Astrocyte (in vitro differentiated cells and primary cell): ENCODE measurements around the gene CD180. TPM values are rescaled to one million over a fixed set of nuclear protein-coding genes. Genes with fewer than 3 reads are reported as not detected.
A peak's percentile ranks its signal among the peaks of the same experiment; 100 is the strongest.

Source experiments
- DNase-seq: peaks from one replicate; pipeline ENCODE4 v3.0.0-alpha.2; 2010; ENCODE audit warnings: low read depth
- FAIRE-seq: peaks from 2 replicates; lab custom pipeline; 2011; peaks lifted over from hg19 to GRCh38; lab: Jason Lieb, UNC
- H2AFZ ChIP-seq: 2 replicates; pipeline ENCODE4 v1.6.0; 2012; ENCODE audit warnings: low read depth, low read length, inconsistent platforms
- H3K27ac ChIP-seq: 2 replicates; pipeline ENCODE4 v1.5.1; 2011; ENCODE audit warnings: low read depth, low read length, inconsistent platforms
- H3K27me3 ChIP-seq: 2 replicates; pipeline ENCODE4 v1.6.0; 2011; ENCODE audit warnings: low read length, inconsistent platforms; ENCODE audit not compliant: insufficient read depth
- H3K36me3 ChIP-seq: 2 replicates; pipeline ENCODE4 v1.5.1; 2011; ENCODE audit warnings: low read length, inconsistent platforms; ENCODE audit not compliant: insufficient read depth
- H3K4me1 ChIP-seq: 2 replicates; pipeline ENCODE4 v1.5.1; 2011; ENCODE audit warnings: low read length, inconsistent platforms; ENCODE audit not compliant: insufficient read depth
- H3K4me2 ChIP-seq: 2 replicates; pipeline ENCODE4 v1.6.0; 2012; ENCODE audit warnings: low read length, inconsistent platforms
- H3K4me3 ChIP-seq: 2 replicates; pipeline ENCODE4 v1.5.1; 2011; ENCODE audit warnings: low read depth, mild to moderate bottlenecking, low read length, inconsistent platforms; ENCODE audit not compliant: insufficient read depth
- H3K79me2 ChIP-seq: 2 replicates; pipeline ENCODE4 v1.6.0; 2012; ENCODE audit warnings: mild to moderate bottlenecking, low read length, inconsistent platforms; ENCODE audit not compliant: insufficient read depth
- H3K9ac ChIP-seq: 2 replicates; pipeline ENCODE4 v1.6.0; 2012; ENCODE audit warnings: mild to moderate bottlenecking, low read length, inconsistent platforms
- H3K9me3 ChIP-seq: 2 replicates; pipeline ENCODE4 v1.5.1; 2012; ENCODE audit warnings: low read depth, mild to moderate bottlenecking, low read length, inconsistent platforms; ENCODE audit not compliant: insufficient read depth
- H4K20me1 ChIP-seq: 2 replicates; pipeline ENCODE4 v1.6.0; 2012; ENCODE audit warnings: low read length, inconsistent platforms; ENCODE audit not compliant: insufficient read depth
- H3K27ac Mint-ChIP-seq: one replicate; pipeline ENCODE4 v1.8.0; 2021; ENCODE audit warnings: mild to moderate bottlenecking, mixed read lengths; ENCODE audit not compliant: unreplicated experiment
- H3K27me3 Mint-ChIP-seq: one replicate; pipeline ENCODE4 v1.8.0; 2021; ENCODE audit warnings: low read depth, mixed read lengths; ENCODE audit not compliant: unreplicated experiment
- H3K36me3 Mint-ChIP-seq: one replicate; pipeline ENCODE4 v1.8.0; 2021; ENCODE audit warnings: low read depth, mixed read lengths; ENCODE audit not compliant: unreplicated experiment
- H3K4me1 Mint-ChIP-seq: one replicate; pipeline ENCODE4 v1.8.0; 2021; ENCODE audit warnings: low read depth, mixed read lengths; ENCODE audit not compliant: unreplicated experiment
- H3K4me3 Mint-ChIP-seq: one replicate; pipeline ENCODE4 v1.8.0; 2021; ENCODE audit warnings: mild to moderate bottlenecking, moderate library complexity, mixed read lengths; ENCODE audit not compliant: unreplicated experiment
- H3K9me3 Mint-ChIP-seq: one replicate; pipeline ENCODE4 v1.8.0; 2021; ENCODE audit warnings: mild to moderate bottlenecking, mixed read lengths; ENCODE audit not compliant: unreplicated experiment
- EZH2 ChIP-seq: IDR thresholded peaks from 2 replicates; pipeline ENCODE4 v1.6.1; 2012; ENCODE audit warnings: mild to moderate bottlenecking, low read length, inconsistent platforms; ENCODE audit not compliant: insufficient read depth
- total RNA-seq: library from RNA; stranded (reverse); gene quantifications from 2 replicates; pipeline ENCODE4 v1.2.1, GENCODE V29; 2021
- TF ChIP-seq, protein P1 (sequence below): IDR thresholded peaks from 2 replicates; pipeline ENCODE4 v1.5.1; 2011; ENCODE audit warnings: low read depth, mild to moderate bottlenecking, inconsistent platforms, low read length, moderate library complexity; ENCODE audit not compliant: insufficient read depth

The CD180 gene
- total RNA-seq, 1 donor from 2014 or later = not detected

DNA sequence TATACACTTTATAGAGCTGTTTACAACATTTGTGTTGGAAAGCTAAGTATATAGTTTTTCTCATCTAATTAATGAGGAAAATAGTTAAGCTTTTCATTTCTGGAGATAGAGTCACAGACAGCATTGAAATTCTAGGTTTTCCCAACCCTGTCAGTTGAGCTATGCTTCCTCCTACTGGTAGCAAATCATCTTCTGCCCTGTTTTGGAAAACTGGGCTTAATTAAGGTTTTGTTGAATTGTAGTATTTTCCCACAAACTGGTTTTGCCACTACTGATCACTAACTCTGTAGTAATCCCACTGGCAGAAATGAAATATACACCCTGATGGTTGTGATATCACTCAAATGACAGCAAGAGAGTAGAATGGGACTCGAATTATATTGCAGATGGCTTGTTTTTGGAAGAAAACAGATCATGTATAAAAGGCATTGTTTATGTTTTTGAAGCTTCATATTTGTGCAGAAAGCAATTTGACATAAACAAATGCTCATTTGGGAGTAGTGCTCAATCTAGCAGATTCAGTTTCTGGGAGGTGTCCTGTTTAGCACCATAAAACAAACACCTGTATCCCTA is 46.6 kb downstream of the CD180 start:
- Mint-ChIP-seq H3K4me3 (no peak overlapping the region), H3K27me3 (no peaks in the 10 kb centered on the region), H3K4me1 (peaks cover 8% of the 10 kb centered on the region), H3K9me3 (no peaks in the 10 kb centered on the region), H3K27ac (no peak overlapping the region), H3K36me3 (peaks cover 11% of the 10 kb centered on the region)
- no peak for DNase-seq
- Histone ChIP-seq H3K9ac (no peak overlapping the region), H2AFZ (no peak overlapping the region), H3K27ac (no peak overlapping the region), H3K27me3 (no peaks in the 10 kb centered on the region), H3K79me2 (no peaks in the 10 kb centered on the region), H3K9me3 (no peaks in the 10 kb centered on the region), H4K20me1 (peaks cover 16% of the 10 kb centered on the region), H3K36me3 (peaks cover 41% of the 10 kb centered on the region), H3K4me3 (no peak overlapping the region), H3K4me2 (no peak overlapping the region), H3K4me1 (no peaks in the 10 kb centered on the region)
- FAIRE-seq = no peak
- no peak for TF ChIP-seq EZH2
- TF ChIP-seq, protein P1, sequence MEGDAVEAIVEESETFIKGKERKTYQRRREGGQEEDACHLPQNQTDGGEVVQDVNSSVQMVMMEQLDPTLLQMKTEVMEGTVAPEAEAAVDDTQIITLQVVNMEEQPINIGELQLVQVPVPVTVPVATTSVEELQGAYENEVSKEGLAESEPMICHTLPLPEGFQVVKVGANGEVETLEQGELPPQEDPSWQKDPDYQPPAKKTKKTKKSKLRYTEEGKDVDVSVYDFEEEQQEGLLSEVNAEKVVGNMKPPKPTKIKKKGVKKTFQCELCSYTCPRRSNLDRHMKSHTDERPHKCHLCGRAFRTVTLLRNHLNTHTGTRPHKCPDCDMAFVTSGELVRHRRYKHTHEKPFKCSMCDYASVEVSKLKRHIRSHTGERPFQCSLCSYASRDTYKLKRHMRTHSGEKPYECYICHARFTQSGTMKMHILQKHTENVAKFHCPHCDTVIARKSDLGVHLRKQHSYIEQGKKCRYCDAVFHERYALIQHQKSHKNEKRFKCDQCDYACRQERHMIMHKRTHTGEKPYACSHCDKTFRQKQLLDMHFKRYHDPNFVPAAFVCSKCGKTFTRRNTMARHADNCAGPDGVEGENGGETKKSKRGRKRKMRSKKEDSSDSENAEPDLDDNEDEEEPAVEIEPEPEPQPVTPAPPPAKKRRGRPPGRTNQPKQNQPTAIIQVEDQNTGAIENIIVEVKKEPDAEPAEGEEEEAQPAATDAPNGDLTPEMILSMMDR = peak; percentile 31

DNA sequence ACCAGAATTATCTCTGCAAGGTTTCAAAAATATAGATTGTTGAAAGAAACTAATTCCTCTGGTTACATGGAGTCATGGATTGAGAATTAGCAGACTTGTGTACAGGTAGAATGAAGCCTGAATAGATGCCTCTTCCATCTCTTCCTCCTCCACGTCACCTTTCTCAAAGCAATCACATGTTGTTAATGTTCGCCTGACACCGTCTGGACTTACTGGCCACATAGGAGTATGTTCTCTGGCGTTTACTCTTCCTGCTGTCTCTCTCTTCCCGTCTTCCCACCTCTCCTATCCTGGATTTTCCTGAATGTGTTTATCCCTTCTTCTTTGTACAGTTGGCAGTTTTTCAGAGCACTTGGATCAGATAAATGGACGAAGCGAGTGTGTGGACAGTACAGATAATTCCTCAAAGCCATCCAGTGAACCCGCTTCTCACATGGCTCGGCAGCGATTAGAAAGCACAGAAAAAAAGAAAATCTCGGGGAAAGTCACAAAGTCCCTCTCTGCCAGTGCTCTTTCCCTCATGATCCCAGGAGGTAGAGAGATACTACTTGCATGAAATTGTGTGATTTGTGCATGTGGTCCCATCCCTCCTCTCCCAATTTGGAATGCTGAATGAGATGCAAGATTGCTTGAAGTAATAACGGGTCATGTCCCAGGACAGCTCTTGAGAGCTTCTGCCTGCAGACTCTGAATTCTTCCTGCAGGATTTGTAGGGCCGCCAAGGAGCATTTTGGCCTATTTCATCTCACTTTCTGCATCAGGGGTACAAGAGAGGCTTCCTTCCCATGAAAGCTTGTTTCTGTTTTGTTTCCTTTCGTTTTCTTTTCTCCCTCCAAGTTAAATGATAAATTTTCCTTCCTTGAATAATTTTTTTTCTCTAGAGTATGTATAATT is 47.3 kb downstream of the CD180 start:
- Histone ChIP-seq H3K27me3 (no peaks in the 10 kb centered on the region), H3K4me1 (no peaks in the 10 kb centered on the region), H3K4me3 (no peak overlapping the region), H3K9me3 (no peaks in the 10 kb centered on the region), H3K9ac (no peak overlapping the region), H3K36me3 (peaks cover 45% of the 10 kb centered on the region), H3K79me2 (no peaks in the 10 kb centered on the region), H2AFZ (no peak overlapping the region), H4K20me1 (peaks cover 16% of the 10 kb centered on the region), H3K4me2 (no peak overlapping the region), H3K27ac (no peak overlapping the region)
- TF ChIP-seq, protein P1 = no peak
- TF ChIP-seq EZH2 = no peak
- H3K27ac Mint-ChIP-seq = no peak overlapping the region
- no peak for DNase-seq
- H3K27me3 Mint-ChIP-seq = no peaks in the 10 kb centered on the region
- H3K4me3 Mint-ChIP-seq = no peak overlapping the region
- H3K4me1 Mint-ChIP-seq = peaks cover 8% of the 10 kb centered on the region
- H3K36me3 Mint-ChIP-seq = peaks cover 14% of the 10 kb centered on the region
- FAIRE-seq = no peak
- no peaks in the 10 kb centered on the region for H3K9me3 Mint-ChIP-seq
